GM18499 (cell line): ENCODE results near the gene LRRC26.

Experiments
- ATAC-seq: cut with Tn5 transposase; IDR thresholded peaks from one replicate; pipeline ENCODE4 v1.9.1; 2021; ENCODE audit warnings: moderate number of reproducible peaks; ENCODE audit not compliant: insufficient read depth, unreplicated experiment

LRRC26 gene, protein sequence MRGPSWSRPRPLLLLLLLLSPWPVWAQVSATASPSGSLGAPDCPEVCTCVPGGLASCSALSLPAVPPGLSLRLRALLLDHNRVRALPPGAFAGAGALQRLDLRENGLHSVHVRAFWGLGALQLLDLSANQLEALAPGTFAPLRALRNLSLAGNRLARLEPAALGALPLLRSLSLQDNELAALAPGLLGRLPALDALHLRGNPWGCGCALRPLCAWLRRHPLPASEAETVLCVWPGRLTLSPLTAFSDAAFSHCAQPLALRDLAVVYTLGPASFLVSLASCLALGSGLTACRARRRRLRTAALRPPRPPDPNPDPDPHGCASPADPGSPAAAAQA

DNA sequence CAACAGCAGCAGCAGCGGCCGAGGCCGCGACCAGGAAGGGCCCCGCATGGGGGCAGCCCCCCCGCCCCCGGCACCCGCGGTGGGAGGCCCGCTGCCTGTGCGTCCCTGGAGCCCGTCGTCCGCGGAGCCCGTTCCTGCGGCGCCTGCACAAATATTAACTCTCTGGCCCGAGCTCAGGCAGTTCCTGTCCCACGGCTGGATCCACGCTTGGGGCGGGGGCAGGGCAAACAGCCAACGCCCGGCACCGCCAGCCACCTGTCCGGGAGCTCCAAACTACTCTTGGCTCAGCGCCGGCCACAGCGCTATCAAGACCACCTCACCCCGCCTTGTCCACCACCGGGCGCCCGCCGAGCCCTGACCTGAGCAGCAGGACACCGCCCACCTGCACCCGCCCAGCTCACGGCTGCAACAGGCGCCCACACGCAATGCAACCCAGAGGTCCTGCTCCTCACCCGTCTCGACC is at the start of gene LRRC26:
Gene LRRC26, minus strand, starts transcription at position 156 of the 463 bp plus-strand sequence. Its CDS starts 108 bp downstream, at position 48.
- no peak for ATAC-seq

DNA sequence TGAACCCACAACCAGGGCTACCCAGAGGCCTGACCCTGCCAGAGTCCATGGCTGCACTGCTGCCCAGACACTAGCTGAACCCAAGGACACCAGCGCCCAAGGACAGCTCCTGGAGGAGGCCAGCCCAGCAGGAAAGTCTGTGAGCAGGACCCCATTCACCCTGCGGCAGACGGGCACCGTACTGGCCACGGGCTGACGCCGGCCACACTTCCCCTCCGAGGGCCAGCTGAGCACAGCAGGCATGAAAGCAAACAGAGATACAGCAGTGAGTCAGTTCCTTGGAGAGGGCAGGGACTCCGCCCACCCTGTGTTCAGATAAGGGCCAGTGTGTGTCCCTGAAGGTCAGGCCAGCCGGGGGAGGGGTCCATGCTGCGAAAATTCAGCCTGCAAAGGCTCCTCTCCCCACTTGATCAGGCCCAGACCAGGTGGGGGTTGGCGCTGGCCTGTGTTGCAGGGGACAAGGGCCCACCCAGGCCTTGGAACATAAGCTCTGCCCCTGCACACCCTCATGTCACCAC is 49.0 kb upstream of the LRRC26 start:
- no peak for ATAC-seq

DNA sequence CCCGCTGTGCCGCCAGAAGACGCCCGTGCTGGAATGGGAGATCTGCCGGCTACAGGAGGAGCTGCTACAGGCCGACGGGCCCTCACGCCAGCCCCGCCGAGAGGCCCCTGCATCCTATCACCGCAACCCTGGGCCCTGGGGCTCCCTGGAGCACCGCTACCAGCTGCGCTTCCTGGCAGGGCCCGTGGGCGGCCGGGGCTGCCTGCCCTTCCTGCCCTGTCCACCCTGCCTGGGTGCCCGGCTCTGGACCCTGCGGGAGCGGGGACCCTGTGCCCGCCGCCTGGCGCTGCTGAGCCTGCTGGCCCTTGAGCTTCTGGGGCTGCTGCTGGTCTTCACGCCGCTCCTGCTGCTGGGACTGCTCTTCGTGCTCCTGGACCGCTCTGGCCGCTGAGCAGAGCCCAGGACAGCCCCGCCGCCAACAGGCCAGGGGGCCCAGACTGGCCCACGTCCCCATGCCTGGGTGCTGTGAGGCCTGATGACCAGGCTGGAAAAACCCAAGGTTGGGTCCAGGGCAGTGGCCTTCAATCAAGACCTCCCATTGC is 48.4 kb upstream of the LRRC26 start:
- ATAC-seq = no peak

DNA sequence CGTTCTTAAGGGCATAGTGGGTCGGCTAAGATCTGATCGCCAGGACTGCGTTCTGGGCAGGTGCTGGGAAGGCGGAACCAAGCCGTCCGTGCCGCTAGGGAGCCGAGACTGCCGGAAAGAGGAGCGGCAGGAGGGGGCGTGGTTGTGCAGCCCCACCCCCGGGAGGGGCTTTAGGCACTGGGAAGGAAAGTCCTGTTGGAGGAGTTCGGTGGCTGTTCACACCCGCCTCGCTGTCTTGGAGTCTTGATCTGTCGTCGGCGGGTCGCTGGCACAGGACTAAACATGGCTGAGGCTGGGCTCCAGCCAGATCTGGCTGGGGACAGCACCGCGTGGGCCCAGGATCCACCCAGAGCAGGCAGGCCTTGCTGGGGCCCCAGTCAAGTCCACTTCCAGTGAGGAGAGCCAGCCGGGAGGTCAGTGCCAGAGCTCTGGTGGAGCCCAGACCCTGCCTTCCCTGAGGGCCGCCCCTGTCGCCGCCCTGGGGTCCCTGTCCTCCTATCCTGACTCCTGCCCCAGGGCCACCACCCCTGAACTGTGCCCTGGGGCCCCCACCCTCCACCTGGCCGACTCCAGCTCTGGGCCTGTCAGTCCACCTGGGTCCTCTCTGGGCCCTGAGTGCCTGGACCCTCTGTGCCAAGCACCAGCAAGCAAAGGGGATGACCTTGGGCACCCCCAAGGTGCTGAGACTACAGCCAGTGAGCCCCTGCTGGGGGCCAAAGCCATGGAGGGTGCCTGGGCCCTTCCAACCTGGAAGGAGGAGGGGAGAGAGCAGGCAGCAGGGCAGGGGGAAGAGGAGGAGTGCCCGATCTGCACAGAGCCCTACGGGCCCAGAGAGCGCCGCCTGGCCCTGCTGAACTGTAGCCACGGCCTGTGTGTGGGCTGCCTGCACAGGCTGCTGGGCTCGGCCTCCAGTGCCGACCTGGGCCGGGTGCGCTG is 47.7 kb upstream of the LRRC26 start:
- no peak for ATAC-seq

DNA sequence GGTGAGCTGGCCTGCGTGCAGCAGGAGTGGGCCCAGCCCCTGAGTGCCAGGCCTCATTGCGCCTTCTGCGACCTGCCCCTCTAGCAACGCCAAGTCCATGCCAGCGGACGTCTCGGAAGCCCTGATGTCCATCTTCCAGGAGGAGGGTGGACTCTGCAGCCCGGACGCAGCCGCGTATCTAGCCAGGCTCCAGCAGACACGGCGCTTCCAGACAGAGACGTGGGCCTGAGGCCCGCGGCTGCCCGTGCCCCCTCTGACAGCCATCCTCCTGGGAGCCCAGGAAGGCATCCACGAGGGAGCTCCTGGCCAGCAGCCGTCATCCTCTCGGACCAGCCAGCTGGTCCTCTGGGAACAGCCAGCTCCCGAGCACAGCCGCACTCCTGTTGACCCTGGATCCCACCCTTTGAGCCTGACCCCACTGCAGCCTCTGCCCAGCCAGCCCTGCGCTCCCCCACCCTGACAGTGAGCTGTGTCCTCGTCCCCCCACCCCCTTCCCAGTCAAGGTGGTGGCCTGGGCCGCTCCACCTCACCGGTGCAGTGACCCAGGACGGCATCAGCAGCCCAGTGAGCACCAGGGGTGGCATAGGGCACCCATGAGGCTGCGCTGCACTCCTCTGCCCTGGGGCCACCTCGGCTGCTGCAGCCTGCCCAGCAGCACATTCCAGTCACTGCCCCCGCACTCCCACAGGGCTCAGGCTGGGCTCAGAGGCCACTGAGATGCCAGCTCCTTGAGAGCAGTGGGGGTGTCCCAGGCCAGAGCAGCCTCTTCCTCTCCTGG is 46.5 kb upstream of the LRRC26 start:
- ATAC-seq = no peak

DNA sequence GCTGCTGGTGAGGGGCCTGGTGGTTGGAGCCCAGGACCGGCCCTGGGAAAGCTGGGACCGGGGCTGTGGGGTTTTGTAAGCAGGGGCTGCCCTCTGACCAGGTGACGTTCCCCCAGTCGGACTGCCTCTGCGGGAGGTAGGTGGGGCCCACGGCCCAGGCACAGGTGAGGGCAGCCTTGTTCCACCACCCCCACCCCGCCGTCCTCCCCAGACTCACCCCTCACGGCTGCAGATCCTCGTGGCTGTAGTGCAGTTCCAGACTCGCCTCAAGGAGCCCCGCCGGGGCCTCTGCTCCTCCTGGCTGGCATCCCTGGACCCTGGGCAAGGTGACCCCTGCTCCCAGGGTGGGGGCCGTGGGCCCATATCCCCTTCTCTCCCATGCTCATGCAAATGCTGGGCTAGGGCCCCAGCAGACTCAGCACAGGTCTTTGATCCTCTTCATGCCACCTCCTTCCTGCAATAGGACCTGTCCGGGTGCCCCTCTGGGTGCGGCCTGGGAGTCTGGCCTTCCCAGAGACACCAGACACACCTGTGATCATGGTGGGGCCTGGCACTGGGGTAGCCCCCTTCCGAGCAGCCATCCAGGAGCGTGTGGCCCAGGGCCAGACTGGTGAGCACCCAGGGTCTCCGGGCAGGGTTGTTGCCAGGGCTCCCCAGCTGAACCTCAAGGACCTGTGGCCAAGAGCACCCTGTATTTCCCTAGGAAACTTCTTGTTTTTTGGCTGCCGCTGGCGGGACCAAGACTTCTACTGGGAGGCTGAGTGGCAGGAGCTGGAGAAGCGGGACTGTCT is 45.5 kb upstream of the LRRC26 start:
- no peak for ATAC-seq

DNA sequence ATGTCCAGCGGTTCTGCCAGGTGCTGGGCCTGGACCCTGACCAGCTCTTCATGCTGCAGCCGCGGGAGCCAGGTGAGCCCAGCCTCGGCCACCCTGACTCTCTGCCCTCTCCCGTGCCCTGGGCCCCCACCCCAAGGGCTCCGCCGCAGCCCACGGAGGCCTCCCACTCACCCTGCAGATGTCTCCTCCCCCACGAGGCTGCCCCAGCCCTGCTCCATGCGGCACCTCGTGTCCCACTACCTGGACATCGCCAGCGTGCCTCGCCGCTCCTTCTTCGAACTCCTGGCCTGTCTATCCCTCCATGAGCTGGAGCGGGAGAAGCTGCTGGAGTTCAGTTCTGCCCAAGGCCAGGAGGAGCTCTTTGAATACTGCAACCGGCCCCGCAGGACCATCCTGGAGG is 44.8 kb upstream of the LRRC26 start:
- no peak for ATAC-seq

DNA sequence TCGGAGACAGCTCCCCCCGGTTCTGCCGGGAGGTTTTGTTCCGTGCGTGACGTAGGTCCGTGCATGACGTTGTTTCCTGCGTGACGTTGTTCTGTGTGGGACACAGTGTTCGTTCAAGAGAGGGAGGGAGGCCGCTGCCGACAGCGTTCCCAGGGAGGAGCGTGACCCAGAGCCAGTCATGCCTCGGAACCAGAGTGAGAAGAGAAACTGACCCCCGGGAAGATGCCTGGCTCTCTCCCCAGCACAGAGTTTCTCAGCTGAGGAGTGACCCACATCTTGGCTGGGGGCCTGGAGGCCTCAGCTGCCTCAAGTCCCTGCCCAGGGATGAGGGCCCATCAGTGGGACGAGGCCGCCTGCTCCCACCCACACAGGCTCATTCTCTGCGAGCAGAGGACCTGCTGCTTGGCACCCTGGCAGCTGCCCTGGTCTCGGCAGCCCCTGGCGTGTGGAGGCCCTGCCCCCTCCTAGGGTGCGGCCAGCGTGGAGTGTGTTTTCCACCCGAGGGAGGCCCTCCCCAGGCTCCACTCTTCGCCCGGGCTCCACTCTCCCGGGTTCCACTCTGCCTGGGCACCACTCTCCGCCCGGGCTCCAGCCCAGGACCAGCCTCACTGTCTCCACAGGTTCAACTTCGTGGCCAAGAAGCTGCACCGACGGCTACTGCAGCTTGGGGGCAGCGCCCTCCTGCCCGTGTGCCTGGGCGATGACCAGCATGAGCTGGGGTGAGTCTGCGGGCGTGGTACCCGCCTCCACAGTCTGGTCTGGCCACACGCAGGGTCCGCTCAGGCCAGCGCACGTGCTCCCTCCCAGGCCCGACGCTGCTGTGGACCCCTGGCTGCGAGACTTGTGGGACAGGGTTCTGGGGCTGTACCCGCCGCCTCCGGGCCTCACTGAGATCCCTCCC is 43.6 kb upstream of the LRRC26 start:
- ATAC-seq = no peak

DNA sequence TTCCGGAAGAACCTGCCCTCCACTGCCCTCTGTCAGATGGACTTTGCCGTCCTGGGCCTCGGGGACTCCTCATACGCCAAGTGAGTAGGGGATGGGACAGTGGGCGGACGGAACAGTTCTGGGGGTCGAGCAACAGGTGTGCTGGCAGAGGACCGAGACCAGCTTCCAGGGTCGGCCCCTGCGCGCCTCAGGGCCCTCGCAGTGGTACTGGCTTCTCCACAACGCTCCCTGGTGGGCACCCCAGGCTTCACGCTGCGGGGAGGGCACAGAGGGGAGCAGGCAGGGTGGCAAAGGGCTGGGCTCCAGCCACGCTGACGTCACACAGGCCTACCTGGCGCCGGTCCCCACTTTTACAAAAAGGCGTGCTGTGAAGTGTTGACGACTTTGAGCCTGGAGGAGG is 42.7 kb upstream of the LRRC26 start:
- no peak for ATAC-seq

DNA sequence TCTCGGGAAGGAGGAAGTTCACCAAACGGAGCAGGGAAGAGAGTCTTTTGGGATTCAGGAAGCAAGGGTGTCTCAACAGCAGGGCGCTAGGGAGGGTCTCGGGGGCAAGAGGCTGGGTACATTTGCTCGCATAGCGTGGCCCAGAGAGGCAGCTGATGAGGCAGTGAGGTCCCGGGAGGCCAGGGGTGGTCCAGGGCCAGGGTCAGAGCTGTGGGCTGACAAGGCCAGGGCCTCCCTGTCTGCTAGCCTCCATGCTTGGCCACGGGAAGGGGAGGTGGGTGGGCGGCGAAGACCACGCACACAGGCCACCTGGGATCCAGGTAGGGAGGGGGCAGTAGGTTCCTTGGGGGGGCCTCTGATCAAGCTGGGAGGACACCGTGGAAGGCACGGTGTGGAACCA is 41.7 kb upstream of the LRRC26 start:
- no peak for ATAC-seq

DNA sequence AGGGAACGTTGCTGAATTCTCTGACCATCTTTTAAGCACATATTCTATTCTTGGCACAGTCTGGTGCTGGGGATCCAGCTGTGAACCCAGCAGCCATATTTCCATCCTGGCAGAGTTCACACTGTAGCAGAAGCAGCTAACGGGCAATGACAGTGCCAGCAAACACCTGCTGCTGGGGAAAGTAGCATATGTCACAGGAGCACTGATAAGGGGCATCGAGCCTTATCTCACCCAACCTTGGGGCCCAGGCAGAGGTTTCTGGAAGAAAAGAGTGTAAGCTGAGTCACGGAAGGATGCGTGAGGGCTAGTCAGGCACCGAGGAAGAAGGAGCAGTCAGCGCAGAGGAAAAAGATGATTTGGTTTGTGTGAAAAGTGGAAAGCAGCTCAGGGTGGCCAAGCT is 36.8 kb upstream of the LRRC26 start:
- ATAC-seq = no peak

DNA sequence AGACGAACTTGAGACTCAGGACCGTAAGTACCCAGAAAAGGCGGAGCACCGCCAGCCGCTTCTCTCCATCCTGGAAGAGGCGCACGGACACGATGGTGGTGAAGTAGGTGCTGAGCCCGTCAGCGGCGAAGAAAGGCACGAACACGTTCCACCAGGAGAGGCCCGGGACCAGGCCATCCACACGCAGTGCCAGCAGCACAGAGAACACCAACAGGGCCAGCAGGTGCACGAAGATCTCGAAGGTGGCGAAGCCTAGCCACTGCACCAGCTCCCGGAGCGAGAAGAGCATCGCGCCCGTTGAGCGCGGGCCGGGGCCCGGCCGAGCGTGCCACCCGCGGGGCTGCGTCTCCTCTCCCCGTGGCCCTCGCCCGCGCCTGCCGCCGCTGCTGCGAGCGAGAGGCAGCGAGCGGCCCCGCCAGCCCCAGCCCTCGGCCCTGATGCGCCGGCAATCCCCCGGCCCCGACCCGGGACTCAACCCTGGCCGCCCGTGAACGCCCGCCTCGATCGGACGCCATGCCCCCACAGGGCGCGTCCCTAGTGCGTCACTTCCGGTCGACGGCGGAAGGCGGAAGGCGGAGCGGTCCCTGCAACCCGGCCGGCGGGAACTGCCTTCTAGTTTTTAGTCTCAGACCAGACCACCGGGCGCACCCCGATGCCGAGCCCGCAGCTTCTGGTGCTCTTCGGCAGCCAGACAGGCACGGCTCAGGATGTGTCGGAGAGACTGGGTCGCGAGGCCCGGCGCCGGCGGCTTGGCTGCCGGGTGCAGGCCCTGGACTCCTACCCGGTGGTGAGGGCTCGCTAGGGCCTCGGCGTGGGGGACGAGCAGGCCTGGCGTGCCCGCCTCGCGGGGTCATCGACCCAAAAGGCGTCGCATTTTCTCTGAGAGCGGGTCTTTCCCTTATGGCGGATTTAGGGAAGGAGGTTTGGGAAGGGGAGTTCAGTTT is 35.5 kb upstream of the LRRC26 start, which contains the start of the genes NDOR1 and TMEM203:
Gene NDOR1, plus strand, starts transcription at position 575 of the 944 bp plus-strand sequence. Its CDS starts 78 bp downstream, at position 653.
Gene TMEM203, minus strand, starts transcription at position 523 of the 944 bp plus-strand sequence. Its CDS starts 234 bp downstream, at position 289.
- ATAC-seq = no peak

DNA sequence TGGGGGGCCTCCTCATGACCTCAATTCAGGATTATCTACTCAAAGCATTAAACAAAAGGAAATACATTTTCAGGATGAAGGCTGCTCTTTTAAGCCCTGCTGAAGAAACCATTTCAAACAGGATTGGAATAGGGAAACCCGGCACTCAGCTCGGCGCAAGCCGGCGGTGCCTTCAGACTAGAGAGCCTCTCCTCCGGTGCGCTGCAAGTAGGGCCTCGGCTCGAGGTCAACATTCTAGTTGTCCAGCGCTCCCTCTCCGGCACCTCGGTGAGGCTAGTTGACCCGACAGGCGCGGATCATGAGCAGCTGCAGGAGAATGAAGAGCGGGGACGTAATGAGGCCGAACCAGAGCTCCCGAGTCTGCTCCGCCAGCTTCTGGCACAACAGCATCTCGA is 34.9 kb upstream of the LRRC26 start:
- ATAC-seq = no peak

DNA sequence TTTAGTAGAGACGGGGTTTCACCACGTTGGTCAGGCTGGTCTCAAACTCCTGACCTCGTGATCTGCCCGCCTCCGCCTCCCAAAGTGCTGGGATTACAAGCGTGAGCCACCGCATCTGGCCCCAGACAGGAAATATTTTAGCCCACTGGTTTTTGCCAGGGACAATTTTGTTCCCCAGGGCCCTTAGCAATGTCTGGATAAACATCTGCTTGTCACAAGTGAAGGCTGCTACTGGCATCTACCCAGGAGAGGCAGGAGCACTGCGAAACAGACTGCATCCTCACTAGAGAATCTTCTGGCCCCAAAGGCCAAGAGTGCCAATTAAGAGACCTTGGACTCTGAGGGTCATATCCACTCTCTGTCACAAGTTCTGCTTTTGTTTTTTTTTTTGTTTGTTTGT is 33.1 kb upstream of the LRRC26 start:
- ATAC-seq = no peak

DNA sequence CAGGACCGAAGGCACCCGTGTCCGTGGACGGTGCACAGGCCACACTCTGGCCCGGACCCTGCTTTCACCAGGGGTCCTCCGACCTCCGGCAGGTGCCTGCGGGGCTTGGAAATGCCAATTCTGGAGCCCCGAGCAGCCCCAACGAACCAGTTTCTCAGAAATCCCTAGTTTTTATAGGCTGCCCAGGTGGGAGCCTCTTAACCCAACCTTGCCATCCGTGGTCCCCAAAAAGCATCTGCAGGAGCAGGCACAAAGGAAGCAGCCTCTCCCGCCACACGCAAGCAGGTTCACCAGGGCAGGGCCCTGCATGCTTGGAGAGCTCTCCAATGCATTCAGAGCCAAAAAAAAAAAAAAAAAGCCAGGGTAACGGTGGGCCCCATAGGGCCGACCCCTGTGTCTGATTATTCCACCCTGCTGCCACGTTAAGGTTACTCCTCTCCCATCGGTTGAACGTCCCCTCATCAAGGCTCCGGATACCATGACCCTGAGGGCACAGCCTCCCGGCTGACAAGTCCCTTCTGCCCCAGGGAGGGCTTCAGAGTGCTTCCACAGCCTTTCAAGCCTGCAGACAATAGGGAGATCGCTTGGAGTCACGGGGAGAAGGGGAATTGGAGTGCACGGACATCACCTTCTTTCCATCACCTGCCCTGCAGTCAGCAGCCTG is 31.5 kb upstream of the LRRC26 start:
- no peak for ATAC-seq
